ENCODE data around the gene PCSK5. TPM values are rescaled to one million over a fixed set of nuclear protein-coding genes. Genes with fewer than 3 reads are reported as not detected.

The PCSK5 gene
- total and polyA plus RNA-seq, 2 of the 8 experiments (the other 6 are each of a cell fraction or from before 2014, with no cell fraction given), result 5.5 to 10.7 TPM

DNA sequence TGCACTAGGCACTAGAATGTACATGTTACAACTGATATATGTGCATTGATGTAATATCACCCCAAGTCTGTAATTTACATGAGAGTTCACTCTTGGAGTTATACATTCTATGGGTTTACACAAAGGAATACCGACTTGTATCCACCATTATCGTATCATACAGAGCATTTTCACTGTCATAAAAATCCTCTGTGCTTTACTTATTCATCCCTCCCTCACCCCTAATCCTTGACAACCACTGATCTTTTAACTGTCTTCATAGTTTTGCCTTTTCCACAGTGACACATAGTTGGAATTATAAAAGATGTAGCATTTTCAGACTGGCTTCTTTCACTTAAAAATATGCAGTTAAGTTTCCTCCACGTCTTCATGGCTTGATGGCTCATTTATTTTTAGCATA, 514.9 kb downstream of the PCSK5 start (continued):
- TF ChIP-seq SIRT6 (IDR thresholded peaks at IDR 0.05; ENCODE audit: low read length), result no peak

DNA sequence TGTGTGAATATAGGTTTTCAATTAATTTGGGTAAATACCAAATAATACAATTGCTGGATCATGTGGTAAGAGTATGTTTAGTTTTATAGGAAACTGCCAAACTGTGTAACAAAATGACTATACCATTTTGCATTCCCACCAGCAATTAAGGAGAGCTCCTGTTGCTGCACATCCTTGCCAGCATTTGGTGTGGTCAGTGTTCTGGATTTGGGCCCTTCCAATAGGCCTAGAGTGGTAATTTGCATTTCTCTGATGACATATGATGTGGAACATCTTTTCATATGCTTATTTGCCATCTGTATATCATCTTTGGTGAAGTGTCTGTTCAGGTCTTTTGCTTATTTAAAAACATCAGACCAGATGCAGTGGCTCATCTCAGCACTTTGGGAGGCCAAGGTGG, 515.4 kb downstream of the PCSK5 start:
- Histone ChIP-seq H3K9me3 (ENCODE audit: insufficient read depth in 2 of 2, low read depth in 1 of 2, low read length in 1 of 2) (no peaks in the 10 kb centered on the region), H2BK20ac (ENCODE audit: low read length) (no peak overlapping the region), H3K23me2 (ENCODE audit: low read depth, low read length) (no peaks in the 10 kb centered on the region), H3K79me2 (ENCODE audit: control insufficient read depth in 1 of 2, insufficient read depth in 2 of 2, low read length in 2 of 2) (no peaks in the 10 kb centered on the region), H4K5ac (ENCODE audit: insufficient read length, low read depth, low read length) (no peak overlapping the region), H3K27ac (ENCODE audit: low read depth, low read length) (no peak overlapping the region), H3K23ac (ENCODE audit: insufficient read length) (no peak overlapping the region), H4K20me1 (replicated peaks in 1 of 2; ENCODE audit: control insufficient read depth in 1 of 2, insufficient read depth in 2 of 2, low read length in 2 of 2) (no peaks in the 10 kb centered on the region), H3K14ac (ENCODE audit: insufficient read length) (no peak overlapping the region), H2AK5ac (ENCODE audit: low read depth, low read length) (no peak overlapping the region), H3K4me3 (ENCODE audit: extremely low read depth in 1 of 4, insufficient read depth in 2 of 4, low read depth in 3 of 4, low read length in 4 of 4) (no peak overlapping the region), H2BK15ac (ENCODE audit: low read length) (no peak overlapping the region), H4K8ac (ENCODE audit: extremely low read depth, insufficient read depth, low read length) (no peak overlapping the region), H3K79me1 (ENCODE audit: low read depth, low read length) (no peaks in the 10 kb centered on the region), H2BK5ac (ENCODE audit: low read depth, low read length) (no peak overlapping the region), H3K36me3 (ENCODE audit: control insufficient read depth in 2 of 4, insufficient read depth in 4 of 4, low read length in 3 of 4) (no peaks in the 10 kb centered on the region; a peak in 2 of 8 replicates), H3K9ac (replicated peaks in 1 of 4; ENCODE audit: extremely low read depth in 1 of 4, low read depth in 3 of 4, low read length in 3 of 4) (no peak overlapping the region), H4K91ac (replicated peaks; ENCODE audit: insufficient read length, low read length) (no peak overlapping the region), H3K4ac (replicated peaks; ENCODE audit: insufficient read length, low read depth, low read length) (no peak overlapping the region), H3K4me1 (replicated peaks in 1 of 4; ENCODE audit: control insufficient read depth in 3 of 4, insufficient read depth in 4 of 4, low read length in 3 of 4) (peaks cover 0 to 3% (median 0%) of the 10 kb centered on the region in 4 experiments; a peak in 2 of 7 replicates), H3K56ac (replicated peaks; ENCODE audit: insufficient read length, low read depth, low read length) (no peak overlapping the region), H3K27me3 (replicated peaks in 1 of 4; ENCODE audit: control insufficient read depth in 3 of 4, extremely low read depth in 1 of 4, insufficient read depth in 3 of 4, low read length in 3 of 4) (no peaks in the 10 kb centered on the region), H3K18ac (ENCODE audit: extremely low read depth, low read length) (no peak overlapping the region), H3K4me2 (ENCODE audit: insufficient read depth in 1 of 2, low read depth in 2 of 2, low read length in 2 of 2) (no peak overlapping the region), H2BK12ac (ENCODE audit: low read depth, low read length) (no peak overlapping the region), H2BK120ac (replicated peaks; ENCODE audit: low read depth, low read length) (no peak overlapping the region), H2AFZ (ENCODE audit: low read length) (no peak overlapping the region)
- DNase-seq (ENCODE audit: low read depth in 1 of 2, low spot score in 2 of 2), result no peak
- ChIA-PET CTCF (ENCODE audit: partially characterized antibody) (interaction anchor here (1.3 to 1.7 kb wide), 3 partner anchors 15 to 298 kb away, joined by 3 to 5 read pairs (median 4); no protein-coding TSS in a partner anchor), POLR2A (ENCODE audit: partially characterized antibody) (no interaction called here)
- no peak for FAIRE-seq
- TF ChIP-seq TAF7 (optimal IDR thresholded peaks at IDR 0.05; ENCODE audit: borderline replicate concordance, low read depth, low read length) (no peak), FOSL1 (IDR thresholded peaks at IDR 0.05; ENCODE audit: insufficient read depth, low read depth, low read length) (no peak), SIRT6 (IDR thresholded peaks at IDR 0.05; ENCODE audit: low read length) (no peak), HDAC6 (IDR thresholded peaks at IDR 0.05; ENCODE audit: low read depth, low read length) (no peak), NANOG (IDR thresholded peaks at IDR 0.05; ENCODE audit: insufficient read depth, low read depth, low read length, poor library complexity, severe bottlenecking) (no peak)
- TF ChIP-seq, protein P1, sequence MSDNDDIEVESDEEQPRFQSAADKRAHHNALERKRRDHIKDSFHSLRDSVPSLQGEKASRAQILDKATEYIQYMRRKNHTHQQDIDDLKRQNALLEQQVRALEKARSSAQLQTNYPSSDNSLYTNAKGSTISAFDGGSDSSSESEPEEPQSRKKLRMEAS (IDR thresholded peaks at IDR 0.05), result no peak
- TF ChIP-seq, protein P2, sequence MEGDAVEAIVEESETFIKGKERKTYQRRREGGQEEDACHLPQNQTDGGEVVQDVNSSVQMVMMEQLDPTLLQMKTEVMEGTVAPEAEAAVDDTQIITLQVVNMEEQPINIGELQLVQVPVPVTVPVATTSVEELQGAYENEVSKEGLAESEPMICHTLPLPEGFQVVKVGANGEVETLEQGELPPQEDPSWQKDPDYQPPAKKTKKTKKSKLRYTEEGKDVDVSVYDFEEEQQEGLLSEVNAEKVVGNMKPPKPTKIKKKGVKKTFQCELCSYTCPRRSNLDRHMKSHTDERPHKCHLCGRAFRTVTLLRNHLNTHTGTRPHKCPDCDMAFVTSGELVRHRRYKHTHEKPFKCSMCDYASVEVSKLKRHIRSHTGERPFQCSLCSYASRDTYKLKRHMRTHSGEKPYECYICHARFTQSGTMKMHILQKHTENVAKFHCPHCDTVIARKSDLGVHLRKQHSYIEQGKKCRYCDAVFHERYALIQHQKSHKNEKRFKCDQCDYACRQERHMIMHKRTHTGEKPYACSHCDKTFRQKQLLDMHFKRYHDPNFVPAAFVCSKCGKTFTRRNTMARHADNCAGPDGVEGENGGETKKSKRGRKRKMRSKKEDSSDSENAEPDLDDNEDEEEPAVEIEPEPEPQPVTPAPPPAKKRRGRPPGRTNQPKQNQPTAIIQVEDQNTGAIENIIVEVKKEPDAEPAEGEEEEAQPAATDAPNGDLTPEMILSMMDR (IDR thresholded peaks at IDR 0.05; ENCODE audit: control extremely low read depth in 1 of 3, insufficient read depth in 1 of 3, low read depth in 1 of 3, low read length in 3 of 3), result no peak
- TF ChIP-seq, protein P3, sequence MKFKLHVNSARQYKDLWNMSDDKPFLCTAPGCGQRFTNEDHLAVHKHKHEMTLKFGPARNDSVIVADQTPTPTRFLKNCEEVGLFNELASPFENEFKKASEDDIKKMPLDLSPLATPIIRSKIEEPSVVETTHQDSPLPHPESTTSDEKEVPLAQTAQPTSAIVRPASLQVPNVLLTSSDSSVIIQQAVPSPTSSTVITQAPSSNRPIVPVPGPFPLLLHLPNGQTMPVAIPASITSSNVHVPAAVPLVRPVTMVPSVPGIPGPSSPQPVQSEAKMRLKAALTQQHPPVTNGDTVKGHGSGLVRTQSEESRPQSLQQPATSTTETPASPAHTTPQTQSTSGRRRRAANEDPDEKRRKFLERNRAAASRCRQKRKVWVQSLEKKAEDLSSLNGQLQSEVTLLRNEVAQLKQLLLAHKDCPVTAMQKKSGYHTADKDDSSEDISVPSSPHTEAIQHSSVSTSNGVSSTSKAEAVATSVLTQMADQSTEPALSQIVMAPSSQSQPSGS (IDR thresholded peaks at IDR 0.05; ENCODE audit: low read length), result no peak
